Activated T-cell treated with anti-CD3 and anti-CD28 coated beads, Interleukin-2, amount 50 U/mL, for 24 hours (primary cell): Measurements from ENCODE around the gene CDK18.
"Not testable (repeated sequence)": the region's sequence is repeated elsewhere in the genome, so short reads cannot be mapped to it uniquely, and the experiment has no call there.

Experiments used
- DNase-seq: peaks from one replicate; pipeline ENCODE4 v3.0.0-alpha.2; 2020
- H3K27ac Mint-ChIP-seq: 2 replicates; pipeline ENCODE4 v1.8.0; 2020; ENCODE audit warnings: mild to moderate bottlenecking, mixed read lengths
- H3K27me3 Mint-ChIP-seq: 2 replicates; pipeline ENCODE4 v1.8.0; 2020; ENCODE audit warnings: mixed read lengths
- H3K36me3 Mint-ChIP-seq: 2 replicates; pipeline ENCODE4 v1.8.0; 2020; ENCODE audit warnings: low read depth, mixed read lengths
- H3K4me1 Mint-ChIP-seq: 2 replicates; pipeline ENCODE4 v1.8.0; 2020; ENCODE audit warnings: low read depth, mixed read lengths
- H3K4me3 Mint-ChIP-seq: 2 replicates; pipeline ENCODE4 v1.8.0; 2020; ENCODE audit warnings: mild to moderate bottlenecking, moderate library complexity, mixed read lengths
- H3K9me3 Mint-ChIP-seq: 2 replicates; pipeline ENCODE4 v1.8.0; 2020; ENCODE audit warnings: mixed read lengths

The CDK18 gene

GRCh38 chr1:205475855-205476254 is 28.6 kb upstream of the CDK18 start:
- DNase-seq: no peak
- Mint-ChIP-seq H3K4me3 (no peak overlapping the region), H3K36me3 (no peaks in the 10 kb centered on the region), H3K4me1 (peaks cover 20% of the 10 kb centered on the region), H3K27ac (no peak overlapping the region), H3K9me3 (peaks cover 17% of the 10 kb centered on the region), H3K27me3 (peaks cover 44% of the 10 kb centered on the region)

- peaks cover 17% of the 10 kb centered on the region for H3K9me3 Mint-ChIP-seq
- peaks cover 27% of the 10 kb centered on the region for H3K4me1 Mint-ChIP-seq
- H3K27ac Mint-ChIP-seq: no peak overlapping the region
- no peak for DNase-seq
- no peak overlapping the region for H3K4me3 Mint-ChIP-seq
- no peaks in the 10 kb centered on the region for H3K36me3 Mint-ChIP-seq
- peaks cover 45% of the 10 kb centered on the region for H3K27me3 Mint-ChIP-seq
These were observed 27.8 kb upstream of the CDK18 start for GRCh38 chr1:205476648-205477047.

DNA sequence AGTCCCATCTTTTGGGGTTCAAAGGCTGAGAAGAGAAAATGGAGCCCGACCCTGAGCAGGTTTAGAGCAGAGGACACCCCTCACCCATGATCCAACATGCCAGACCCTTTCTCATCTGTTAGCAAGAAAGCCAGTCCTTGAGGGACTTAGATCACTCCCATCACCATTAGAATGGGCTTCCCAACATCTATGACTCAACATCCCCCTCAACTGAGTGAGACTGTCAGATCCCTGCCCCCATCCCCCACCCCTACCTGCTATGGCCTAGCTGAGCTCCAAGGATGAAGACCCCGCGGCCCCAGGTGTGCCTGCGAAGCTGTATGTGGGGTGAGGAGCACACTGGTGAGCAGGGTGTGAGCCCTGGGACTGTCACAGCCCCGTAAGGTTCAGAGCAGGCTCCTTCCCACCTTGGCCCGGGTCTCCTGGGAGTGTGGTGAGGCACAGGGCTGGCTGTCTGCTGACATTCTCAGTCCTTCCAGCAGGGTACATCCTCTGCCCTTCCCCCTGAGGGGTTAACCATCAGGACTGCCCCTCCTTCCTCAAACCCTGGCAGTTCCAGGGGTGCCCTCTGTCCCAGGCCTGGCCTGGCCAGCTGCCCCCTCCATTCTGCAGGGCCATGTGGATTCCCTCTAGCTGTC is 27.2 kb upstream of the CDK18 start:
- H3K4me1 Mint-ChIP-seq: peaks cover 31% of the 10 kb centered on the region
- H3K27ac Mint-ChIP-seq: no peak overlapping the region
- H3K4me3 Mint-ChIP-seq: no peak overlapping the region
- peaks cover 17% of the 10 kb centered on the region for H3K9me3 Mint-ChIP-seq
- H3K27me3 Mint-ChIP-seq: peaks cover 44% of the 10 kb centered on the region
- DNase-seq: no peak
- no peaks in the 10 kb centered on the region for H3K36me3 Mint-ChIP-seq

DNA sequence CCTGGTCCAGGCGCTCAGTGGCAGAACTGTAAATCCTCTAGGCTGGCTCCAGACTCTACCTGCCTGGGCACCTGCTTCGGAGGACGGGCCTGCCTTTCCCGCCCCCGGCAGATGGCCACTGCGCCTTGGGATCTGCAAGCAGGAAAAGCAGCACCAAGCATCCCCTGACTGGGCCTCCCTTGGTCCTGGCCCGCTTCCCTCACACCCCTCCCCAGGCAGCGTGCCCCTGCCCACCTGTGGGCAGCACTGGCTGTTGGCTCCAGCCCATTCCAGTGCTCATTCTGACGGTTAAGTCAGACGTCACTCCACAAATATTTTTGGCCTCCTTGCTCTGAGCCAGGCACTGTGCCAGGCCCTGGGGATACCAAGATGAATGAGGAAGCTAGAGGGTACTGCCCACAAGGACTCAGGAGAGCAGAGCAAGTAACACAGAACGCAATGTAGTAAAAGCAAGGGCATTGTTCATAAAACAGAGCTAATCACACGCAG is 26.7 kb upstream of the CDK18 start:
- Mint-ChIP-seq H3K27me3 (peaks cover 40% of the 10 kb centered on the region), H3K4me1 (peaks cover 26% of the 10 kb centered on the region), H3K27ac (no peak overlapping the region), H3K9me3 (peaks cover 17% of the 10 kb centered on the region), H3K36me3 (no peaks in the 10 kb centered on the region), H3K4me3 (no peak overlapping the region)
- DNase-seq: no peak

- not testable (repeated sequence) for H3K36me3 Mint-ChIP-seq, H3K27ac Mint-ChIP-seq, DNase-seq, H3K4me3 Mint-ChIP-seq
- Mint-ChIP-seq H3K4me1 (peaks cover 27% of the 10 kb centered on the region), H3K9me3 (peaks cover 17% of the 10 kb centered on the region), H3K27me3 (peaks cover 41% of the 10 kb centered on the region)
These were observed 25.5 kb upstream of the CDK18 start for GRCh38 chr1:205478985-205479384.

DNA sequence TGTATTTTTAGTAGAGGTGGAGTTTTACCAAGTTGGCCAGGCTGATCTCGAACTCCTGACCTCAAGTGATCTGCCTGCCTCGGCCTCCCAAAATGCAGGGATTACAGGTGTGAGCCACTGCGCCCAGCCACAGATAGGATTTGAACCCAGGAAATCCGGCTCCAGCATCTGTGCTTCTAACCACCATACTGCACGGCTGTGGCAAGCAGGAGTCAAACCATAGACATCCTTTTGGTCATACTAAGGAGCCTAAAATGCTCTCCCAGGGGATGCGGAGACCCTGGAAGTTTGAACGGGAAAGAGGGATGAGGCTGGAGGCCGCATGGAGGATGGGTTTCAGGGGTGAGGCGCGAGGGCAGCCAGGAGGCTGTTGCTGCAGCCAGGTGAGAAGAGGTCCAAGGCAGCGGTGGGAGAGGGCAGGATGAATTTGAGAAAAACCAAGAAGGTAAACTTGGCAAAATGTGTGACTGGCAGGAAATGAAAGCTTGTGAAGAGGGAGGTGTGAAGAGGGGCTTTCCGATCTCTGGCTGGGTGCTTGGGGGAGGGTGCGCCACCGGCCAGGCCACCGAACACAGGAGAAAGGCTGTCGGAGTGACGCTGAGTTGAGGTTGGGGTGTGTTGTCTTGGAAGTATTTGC is 24.0 kb upstream of the CDK18 start:
- Mint-ChIP-seq H3K36me3 (no peaks in the 10 kb centered on the region), H3K4me3 (no peak overlapping the region), H3K27me3 (peaks cover 40% of the 10 kb centered on the region), H3K27ac (peak overlapping the region; percentile 54), H3K4me1 (peaks cover 29% of the 10 kb centered on the region), H3K9me3 (peaks cover 7% of the 10 kb centered on the region)
- peak; percentile 73 for DNase-seq

DNA sequence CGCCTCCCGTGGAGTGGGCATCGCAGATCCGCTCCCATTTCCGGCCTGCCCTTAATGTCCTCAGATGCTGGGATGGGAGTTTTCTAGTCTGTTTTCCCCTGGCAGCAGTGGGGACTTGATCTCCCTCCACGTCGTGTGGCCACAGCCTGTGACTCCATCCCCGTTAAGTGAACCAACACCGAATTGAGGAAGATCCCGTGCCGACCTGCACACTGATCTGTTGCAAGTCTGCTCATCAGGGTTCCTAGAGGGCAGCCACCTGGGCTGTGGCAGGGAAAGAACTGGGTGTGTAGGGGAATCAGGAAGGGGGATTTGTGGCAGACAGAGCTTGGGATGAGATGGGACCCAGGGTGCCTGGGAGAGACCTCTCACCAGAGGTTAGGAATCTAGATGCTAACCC is 23.3 kb upstream of the CDK18 start:
- no peaks in the 10 kb centered on the region for H3K36me3 Mint-ChIP-seq
- H3K27ac Mint-ChIP-seq: peak overlapping the region; percentile 27
- peaks cover 46% of the 10 kb centered on the region for H3K27me3 Mint-ChIP-seq
- H3K9me3 Mint-ChIP-seq: no peaks in the 10 kb centered on the region
- H3K4me1 Mint-ChIP-seq: peaks cover 32% of the 10 kb centered on the region
- DNase-seq: peak; percentile 44
- H3K4me3 Mint-ChIP-seq: no peak overlapping the region

DNA sequence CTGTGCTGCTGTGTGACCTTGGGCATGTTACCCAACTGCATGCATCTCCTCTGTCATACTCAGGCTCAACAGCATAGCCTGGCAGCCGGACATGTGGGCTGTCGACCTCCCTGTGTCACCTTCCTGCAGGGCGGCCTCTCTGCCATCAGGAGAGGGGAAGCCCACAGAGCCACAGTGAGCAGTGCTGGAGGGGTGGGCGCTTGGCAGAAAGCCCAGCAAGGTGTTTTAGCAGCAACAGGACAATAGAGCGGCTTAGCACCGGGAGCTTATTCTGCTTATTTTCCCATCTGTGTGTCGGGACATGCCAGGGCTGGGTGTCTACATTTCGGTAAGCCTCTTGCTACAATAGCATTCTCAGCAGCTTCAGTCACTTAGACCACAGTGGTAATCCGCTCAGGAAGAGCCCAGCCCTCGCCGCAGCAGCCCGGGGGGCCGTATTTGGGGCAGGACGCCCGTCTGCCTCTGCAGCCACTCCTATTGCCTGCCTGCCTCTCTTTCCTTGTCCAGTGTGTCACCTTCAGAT is 22.8 kb upstream of the CDK18 start:
- no peak overlapping the region for H3K4me3 Mint-ChIP-seq
- H3K27me3 Mint-ChIP-seq: peaks cover 48% of the 10 kb centered on the region
- peak; percentile 48 for DNase-seq
- no peaks in the 10 kb centered on the region for H3K36me3 Mint-ChIP-seq
- H3K9me3 Mint-ChIP-seq: no peaks in the 10 kb centered on the region
- peak overlapping the region; percentile 27 for H3K27ac Mint-ChIP-seq
- peaks cover 32% of the 10 kb centered on the region for H3K4me1 Mint-ChIP-seq

GRCh38 chr1:205482587-205482986 is 21.9 kb upstream of the CDK18 start:
- H3K27ac Mint-ChIP-seq, H3K4me3 Mint-ChIP-seq, H3K9me3 Mint-ChIP-seq, DNase-seq, H3K36me3 Mint-ChIP-seq: not testable (repeated sequence)
- H3K27me3 Mint-ChIP-seq: peaks cover 48% of the 10 kb centered on the region
- H3K4me1 Mint-ChIP-seq: peaks cover 32% of the 10 kb centered on the region

DNA sequence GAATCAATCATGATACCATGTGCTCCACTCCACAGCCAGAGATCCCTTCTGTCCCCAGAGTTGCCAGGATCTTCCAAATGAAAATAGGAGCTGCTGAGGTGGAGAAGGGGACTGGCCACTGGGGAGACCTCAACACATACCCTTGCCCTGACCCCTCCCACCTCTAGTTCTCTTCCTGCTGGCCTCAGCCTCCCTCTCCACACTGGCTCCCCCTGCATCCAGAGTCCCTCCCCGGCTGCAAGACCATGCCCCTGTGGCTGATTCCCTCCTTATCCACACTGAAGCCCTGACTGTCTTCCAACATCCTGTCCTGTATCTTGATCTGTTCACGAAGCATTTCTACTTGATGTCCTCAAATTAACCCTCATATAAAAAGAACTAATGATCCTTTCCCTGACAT is 21.1 kb upstream of the CDK18 start:
- peaks cover 54% of the 10 kb centered on the region for H3K27me3 Mint-ChIP-seq
- H3K27ac Mint-ChIP-seq: no peak overlapping the region

GRCh38 chr1:205484985-205485967 is 19.2 kb upstream of the CDK18 start:
- Mint-ChIP-seq H3K27me3 (peaks cover 60% of the 10 kb centered on the region), H3K9me3 (no peaks in the 10 kb centered on the region), H3K27ac (no peak overlapping the region), H3K36me3 (no peaks in the 10 kb centered on the region), H3K4me3 (no peak overlapping the region), H3K4me1 (peaks cover 26% of the 10 kb centered on the region)
- peak; percentile 73 for DNase-seq

More for the DNA sequence above, 21.1 kb upstream of the CDK18 start:
- H3K36me3 Mint-ChIP-seq: no peaks in the 10 kb centered on the region
- H3K9me3 Mint-ChIP-seq: no peaks in the 10 kb centered on the region
- H3K4me1 Mint-ChIP-seq: peaks cover 32% of the 10 kb centered on the region
- no peak for DNase-seq
- no peak overlapping the region for H3K4me3 Mint-ChIP-seq

GRCh38 chr1:205486258-205486657 is 18.2 kb upstream of the CDK18 start:
- Mint-ChIP-seq H3K9me3 (no peaks in the 10 kb centered on the region), H3K27ac (no peak overlapping the region), H3K36me3 (no peaks in the 10 kb centered on the region), H3K4me1 (peaks cover 18% of the 10 kb centered on the region), H3K27me3 (peaks cover 63% of the 10 kb centered on the region), H3K4me3 (no peak overlapping the region)
- no peak for DNase-seq

DNA sequence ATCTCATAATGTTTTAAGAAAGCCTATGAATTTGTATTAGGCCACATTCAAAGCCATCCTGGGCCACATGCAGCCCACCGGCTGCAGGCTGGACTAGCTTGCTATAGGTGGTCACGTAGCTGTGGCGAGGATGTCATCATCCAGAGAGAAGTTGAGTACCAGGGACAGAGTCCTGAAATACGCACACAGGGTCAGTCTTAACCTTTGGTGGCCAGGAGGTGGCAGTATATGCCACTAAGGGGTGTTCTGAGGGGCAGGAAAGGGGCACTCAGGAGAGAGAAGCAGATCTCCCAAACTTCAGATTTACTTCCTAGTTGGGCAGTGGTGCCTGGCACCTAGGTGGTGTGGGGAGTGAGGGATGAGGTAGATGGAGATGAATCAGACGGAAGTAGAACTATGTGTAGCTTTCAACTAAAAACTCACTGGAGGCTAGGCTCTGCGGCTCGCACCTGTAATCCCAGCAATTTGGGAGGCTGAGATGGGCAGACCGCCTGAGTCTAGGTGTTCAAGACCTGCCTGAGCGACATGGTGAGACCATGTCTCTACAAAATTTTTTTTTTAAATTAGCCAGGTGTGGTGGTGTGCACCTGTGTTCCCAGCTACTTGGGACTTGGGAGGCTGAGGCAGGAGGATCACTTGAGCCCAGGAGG is 16.3 kb upstream of the CDK18 start:
- DNase-seq: peak; percentile 52
- no peaks in the 10 kb centered on the region for H3K36me3 Mint-ChIP-seq
- no peaks in the 10 kb centered on the region for H3K9me3 Mint-ChIP-seq
- peaks cover 8% of the 10 kb centered on the region for H3K4me1 Mint-ChIP-seq
- H3K4me3 Mint-ChIP-seq: no peak overlapping the region
- no peak overlapping the region for H3K27ac Mint-ChIP-seq
- peaks cover 70% of the 10 kb centered on the region for H3K27me3 Mint-ChIP-seq

GRCh38 chr1:205491794-205492193 is 12.7 kb upstream of the CDK18 start:
- Mint-ChIP-seq H3K4me3 (no peak overlapping the region), H3K4me1 (peaks cover 3% of the 10 kb centered on the region), H3K27ac (no peak overlapping the region), H3K27me3 (peaks cover 57% of the 10 kb centered on the region), H3K36me3 (no peaks in the 10 kb centered on the region), H3K9me3 (no peaks in the 10 kb centered on the region)
- no peak for DNase-seq
